Epidermal melanocyte (primary cell): ENCODE measurements around the gene RREB1.

Experiments
- DNase-seq: peaks from one replicate; pipeline ENCODE4 v3.0.0; 2011; ENCODE audit warnings: low spot score; ENCODE audit not compliant: insufficient read length

Gene RREB1

GRCh38 chr6:7194657-7195056, 86.9 kb downstream of the RREB1 start:
- DNase-seq: no peak

- no peak for DNase-seq
Observed at GRCh38 chr6:7195339-7196018, 87.7 kb downstream of the RREB1 start.

GRCh38 chr6:7196019-7196402, 88.2 kb downstream of the RREB1 start:
- no peak for DNase-seq

- DNase-seq: no peak
Observed at GRCh38 chr6:7196685-7197283, 89.0 kb downstream of the RREB1 start.

- no peak for DNase-seq
Observed at GRCh38 chr6:7197747-7198146, 90.0 kb downstream of the RREB1 start.

GRCh38 chr6:7198833-7199800, 91.4 kb downstream of the RREB1 start:
- no peak for DNase-seq

- no peak for DNase-seq
Observed at GRCh38 chr6:7200598-7201443, 93.1 kb downstream of the RREB1 start.

GRCh38 chr6:7201444-7201731, 93.6 kb downstream of the RREB1 start:
- no peak for DNase-seq

- DNase-seq: no peak
Observed at GRCh38 chr6:7201732-7202541, 94.2 kb downstream of the RREB1 start.

GRCh38 chr6:7202950-7203349, 95.2 kb downstream of the RREB1 start:
- DNase-seq: no peak

GRCh38 chr6:7203939-7204338, 96.2 kb downstream of the RREB1 start:
- DNase-seq: no peak

- DNase-seq: no peak
Observed at GRCh38 chr6:7204726-7205125, 97.0 kb downstream of the RREB1 start.

GRCh38 chr6:7207720-7208119, 100.0 kb downstream of the RREB1 start:
- DNase-seq: no peak

GRCh38 chr6:7213416-7213815, 105.7 kb downstream of the RREB1 start:
- DNase-seq: no peak

- DNase-seq: no peak
Observed at GRCh38 chr6:7214468-7214867, 106.7 kb downstream of the RREB1 start.

GRCh38 chr6:7215131-7215530, 107.4 kb downstream of the RREB1 start:
- no peak for DNase-seq

- DNase-seq: no peak
Observed at GRCh38 chr6:7215798-7216231, 108.1 kb downstream of the RREB1 start.

- DNase-seq: no peak
Observed at GRCh38 chr6:7216941-7217621, 109.3 kb downstream of the RREB1 start.

- no peak for DNase-seq
Observed at GRCh38 chr6:7218406-7218988, 110.7 kb downstream of the RREB1 start.

GRCh38 chr6:7219310-7219709, 111.5 kb downstream of the RREB1 start:
- DNase-seq: no peak
